ENCODE results near the gene TPD52L2. TPM values are rescaled to one million over a fixed set of nuclear protein-coding genes. Genes with fewer than 3 reads are reported as not detected.

The TPD52L2 gene
- total RNA-seq, 1 experiment from 2014 or later, result 105 TPM

DNA sequence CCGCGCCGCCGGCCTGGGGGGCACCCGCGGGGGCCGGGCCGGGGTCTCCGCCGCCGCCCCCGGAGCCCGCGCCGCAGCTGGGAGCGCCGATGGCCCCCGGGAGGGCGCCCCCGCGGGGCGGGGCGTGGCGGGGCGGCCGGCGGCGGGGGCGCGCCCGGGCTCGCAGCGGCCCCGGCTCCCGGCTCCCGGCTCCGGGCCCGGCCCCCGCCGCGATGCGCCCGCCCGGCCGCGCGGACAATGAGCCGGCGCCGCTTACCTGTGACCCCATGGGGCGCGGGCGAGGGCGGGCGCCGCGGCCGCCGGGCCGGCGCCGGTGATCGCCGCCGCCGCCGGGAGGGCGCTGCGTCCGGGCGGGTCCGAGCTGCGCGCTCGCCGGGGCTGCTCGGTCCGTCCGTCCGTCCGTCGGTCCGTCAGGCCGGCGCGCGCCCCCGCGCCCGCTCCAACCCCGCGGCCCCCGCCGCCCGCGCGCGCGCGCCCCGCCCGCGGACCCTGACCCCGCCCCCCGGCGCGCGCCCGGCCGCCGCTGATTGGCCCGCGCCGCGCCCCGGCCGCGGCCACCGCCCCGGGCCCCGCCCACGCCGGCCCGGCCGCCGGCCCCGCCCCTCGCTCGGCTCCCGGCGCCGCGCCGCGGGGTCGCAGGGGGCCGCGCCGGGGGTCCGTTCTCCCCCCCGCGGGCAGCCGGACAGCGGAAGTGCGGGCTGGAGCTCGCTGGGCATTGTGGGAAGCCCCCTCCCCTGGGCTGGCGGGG lies 34.1 kb upstream of the TPD52L2 start, which contains the start of gene ZBTB46:
TSS of gene ZBTB46 (minus strand) at position 424 of the 748 bp plus-strand sequence. CDS start 40,507 bp downstream, outside the sequence.
- H3K4me1 ChIP-seq, result peaks cover 23% of the 10 kb centered on the region

DNA sequence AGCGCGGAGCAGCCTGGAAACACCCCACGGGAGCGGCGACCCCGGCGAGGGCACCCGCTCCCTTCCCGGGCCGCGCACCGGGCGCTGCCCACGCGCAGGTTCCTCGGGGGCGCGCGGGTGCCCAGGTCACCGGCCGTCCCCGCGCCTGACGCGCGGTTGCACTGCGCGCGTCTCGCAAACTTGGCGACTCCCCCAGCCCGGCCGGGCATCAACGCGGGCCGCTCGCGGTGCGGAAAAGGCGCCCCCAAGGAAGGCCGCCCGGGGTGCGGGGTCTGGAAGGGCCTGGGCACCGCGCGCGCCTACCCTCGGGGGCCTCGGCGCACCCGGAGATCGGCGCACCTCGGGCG lies 33.5 kb upstream of the TPD52L2 start:
- H3K9me3 ChIP-seq (replicated peaks), result no peaks in the 10 kb centered on the region
- no peaks in the 10 kb centered on the region for H3K36me3 ChIP-seq
- no peak for DNase-seq
- no peak overlapping the region for H3K27ac ChIP-seq
- peak overlapping the region; percentile 39 for H3K4me3 ChIP-seq
- peaks cover 25% of the 10 kb centered on the region for H3K4me1 ChIP-seq
- H3K27me3 ChIP-seq, result peaks cover 16% of the 10 kb centered on the region

More for the DNA sequence above, 34.1 kb upstream of the TPD52L2 start, which contains the start of gene ZBTB46:
- peak; percentile 60 to 75 for DNase-seq
- peak within 1 kb of the TSS; percentile 62 for H3K4me3 ChIP-seq
- no peaks in the 10 kb centered on the region for H3K9me3 ChIP-seq (replicated peaks)
- H3K27ac ChIP-seq, result no peak within 1 kb of the TSS
- H3K27me3 ChIP-seq, result peaks cover 16% of the 10 kb centered on the region
- H3K36me3 ChIP-seq, result no peaks in the 10 kb centered on the region

DNA sequence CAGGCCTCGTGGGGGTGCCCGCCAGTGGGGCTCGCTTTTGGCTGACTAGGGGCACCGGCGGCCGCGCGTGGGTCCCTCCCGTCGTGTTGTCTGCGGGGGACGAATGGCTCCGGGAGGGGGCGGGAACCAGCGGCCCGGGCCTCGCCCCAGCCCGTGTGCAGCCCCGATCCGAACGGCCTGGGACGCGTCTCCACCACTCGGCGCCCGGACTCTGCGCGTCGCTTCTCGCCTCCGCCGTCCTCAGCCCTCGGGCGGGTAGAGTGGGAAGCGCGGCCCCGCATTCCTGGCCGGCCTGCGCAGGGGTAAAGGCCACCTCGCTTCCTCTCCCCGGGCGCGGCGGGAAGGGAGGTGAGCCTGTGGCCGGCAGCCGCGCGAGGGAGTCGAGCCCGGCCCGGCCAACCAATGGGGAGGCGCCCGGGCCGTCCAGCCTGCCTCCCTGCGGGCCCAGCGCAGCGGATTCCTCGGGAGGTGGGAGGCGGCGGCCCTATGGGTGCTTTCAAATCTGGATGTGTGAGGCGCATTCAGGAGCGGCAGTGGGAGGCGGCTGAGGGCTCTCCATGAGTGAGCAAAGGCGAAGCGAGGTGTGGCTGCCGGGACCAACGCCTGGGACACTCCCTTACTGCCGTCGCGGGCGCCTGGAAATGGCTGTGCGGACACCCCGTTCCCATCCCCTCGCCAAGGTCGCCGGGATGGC lies 32.9 kb upstream of the TPD52L2 start:
- H3K9me3 ChIP-seq (replicated peaks), result no peaks in the 10 kb centered on the region
- peaks cover 30% of the 10 kb centered on the region for H3K4me1 ChIP-seq
- no peak overlapping the region for H3K4me3 ChIP-seq
- no peak overlapping the region for H3K27ac ChIP-seq
- H3K36me3 ChIP-seq, result no peaks in the 10 kb centered on the region
- DNase-seq, result no peak
- H3K27me3 ChIP-seq, result peaks cover 16% of the 10 kb centered on the region

DNA sequence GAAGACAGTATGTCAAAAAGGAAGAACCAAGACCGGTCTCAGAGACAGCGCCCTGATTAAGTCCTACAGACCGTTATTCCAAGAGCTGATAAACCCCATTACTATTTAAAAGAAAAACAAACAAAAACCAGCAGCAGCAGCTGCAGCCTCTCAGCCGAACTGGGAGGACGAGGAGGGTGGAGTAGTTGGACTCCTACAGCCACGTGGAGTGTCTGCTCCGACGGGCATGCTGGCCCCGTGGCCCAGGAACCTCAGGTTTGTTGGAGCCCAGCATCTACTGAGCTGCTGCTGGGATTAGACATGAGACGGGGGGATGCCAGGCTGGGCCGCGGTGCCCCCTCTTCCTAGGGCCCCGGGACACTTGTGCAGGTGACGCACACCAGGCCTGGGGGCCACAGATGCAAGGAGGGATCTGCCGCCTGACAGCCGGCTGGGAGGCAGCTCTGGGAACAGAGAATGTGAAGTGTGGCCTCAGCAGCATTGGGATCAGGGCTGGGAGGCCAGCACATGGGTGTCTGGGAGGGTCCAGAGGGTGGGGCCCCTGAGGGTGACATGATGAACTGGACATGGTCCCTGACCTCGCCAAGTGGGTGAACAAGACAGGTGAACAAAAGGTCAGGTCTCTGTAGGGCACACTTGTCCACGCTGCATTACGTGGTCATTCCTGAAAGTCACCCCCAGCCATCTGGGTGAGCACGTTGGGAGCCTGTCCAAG lies 31.1 kb upstream of the TPD52L2 start:
- Histone ChIP-seq H3K4me1 (peaks cover 36% of the 10 kb centered on the region), H3K4me3 (no peak overlapping the region), H3K36me3 (no peaks in the 10 kb centered on the region), H3K27ac (no peak overlapping the region; the same call in 1 of the 2 replicates), H3K27me3 (peaks cover 10% of the 10 kb centered on the region), H3K9me3 (replicated peaks) (no peaks in the 10 kb centered on the region)
- DNase-seq, result peak; percentile 70 to 71

DNA sequence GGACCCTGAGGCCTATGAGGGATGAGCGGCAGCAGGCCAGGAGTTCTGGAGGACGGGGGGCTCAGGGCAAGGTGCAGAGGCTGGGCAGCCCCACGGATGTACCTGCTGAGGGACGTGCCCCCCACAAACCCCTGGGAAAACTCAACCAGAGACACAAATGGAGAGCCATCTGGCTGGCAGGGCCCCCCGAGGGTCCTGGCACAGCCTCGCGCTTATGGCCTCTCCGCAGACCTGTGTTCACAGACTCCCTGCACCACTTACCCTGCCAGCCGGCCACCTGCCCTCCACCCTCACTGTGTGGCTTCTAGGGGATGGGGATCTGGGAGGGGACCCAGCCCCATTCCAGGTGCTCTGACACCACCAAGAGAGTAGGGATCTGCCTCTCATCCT lies 30.6 kb upstream of the TPD52L2 start:
- Histone ChIP-seq H3K36me3 (no peaks in the 10 kb centered on the region), H3K4me1 (peaks cover 36% of the 10 kb centered on the region), H3K4me3 (peak overlapping the region; percentile 1; the same call in 1 of the 2 replicates), H3K9me3 (replicated peaks) (no peaks in the 10 kb centered on the region), H3K27me3 (peaks cover 6% of the 10 kb centered on the region), H3K27ac (no peak overlapping the region; the same call in 1 of the 2 replicates)
- no peak for DNase-seq

DNA sequence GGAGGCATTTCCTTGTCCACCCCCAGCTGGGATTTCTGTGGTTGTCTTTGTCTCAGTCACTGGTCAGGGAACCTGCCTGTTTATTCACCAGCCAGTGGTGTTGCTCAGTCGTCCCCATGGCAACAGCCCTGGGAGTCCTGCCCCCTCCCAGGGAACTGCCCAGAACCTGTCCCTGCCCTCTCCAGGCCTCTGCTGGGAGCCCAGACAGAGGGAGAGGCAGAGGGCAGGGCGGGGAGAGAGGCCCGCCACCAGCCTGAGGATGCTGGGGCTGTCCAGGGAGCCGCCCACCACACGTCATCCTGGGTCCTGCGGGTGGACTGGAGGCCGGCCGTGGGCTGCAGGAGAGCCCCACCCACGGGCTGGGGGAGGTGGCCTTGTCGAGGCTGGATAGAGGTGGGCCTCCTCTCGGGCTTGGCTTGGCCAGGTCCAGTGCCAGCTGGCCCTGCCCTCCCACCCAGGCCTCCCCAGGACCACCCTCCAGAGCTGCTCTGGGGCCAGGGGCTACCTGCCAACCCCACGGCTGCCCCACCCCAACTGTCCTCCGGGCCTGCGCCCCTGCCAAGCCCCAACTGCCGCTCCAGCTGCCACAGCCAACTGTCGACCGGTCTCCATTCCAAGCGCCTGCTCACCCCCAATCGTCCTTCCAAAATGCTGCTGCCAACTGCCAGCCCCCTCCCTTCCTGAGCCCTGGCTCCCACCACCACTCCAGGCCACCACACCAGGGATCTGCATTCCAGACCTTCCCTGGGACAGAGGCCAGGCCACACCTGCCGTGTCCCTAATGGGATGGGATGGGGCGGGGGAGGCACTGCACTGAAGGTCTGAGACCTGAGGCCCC lies 29.8 kb upstream of the TPD52L2 start:
- Histone ChIP-seq H3K4me1 (peaks cover 36% of the 10 kb centered on the region), H3K36me3 (no peaks in the 10 kb centered on the region), H3K4me3 (peak overlapping the region; percentile 28), H3K9me3 (replicated peaks) (no peaks in the 10 kb centered on the region), H3K27ac (peak overlapping the region; percentile 36), H3K27me3 (no peaks in the 10 kb centered on the region)
- peak; percentile 99 to 100 for DNase-seq

DNA sequence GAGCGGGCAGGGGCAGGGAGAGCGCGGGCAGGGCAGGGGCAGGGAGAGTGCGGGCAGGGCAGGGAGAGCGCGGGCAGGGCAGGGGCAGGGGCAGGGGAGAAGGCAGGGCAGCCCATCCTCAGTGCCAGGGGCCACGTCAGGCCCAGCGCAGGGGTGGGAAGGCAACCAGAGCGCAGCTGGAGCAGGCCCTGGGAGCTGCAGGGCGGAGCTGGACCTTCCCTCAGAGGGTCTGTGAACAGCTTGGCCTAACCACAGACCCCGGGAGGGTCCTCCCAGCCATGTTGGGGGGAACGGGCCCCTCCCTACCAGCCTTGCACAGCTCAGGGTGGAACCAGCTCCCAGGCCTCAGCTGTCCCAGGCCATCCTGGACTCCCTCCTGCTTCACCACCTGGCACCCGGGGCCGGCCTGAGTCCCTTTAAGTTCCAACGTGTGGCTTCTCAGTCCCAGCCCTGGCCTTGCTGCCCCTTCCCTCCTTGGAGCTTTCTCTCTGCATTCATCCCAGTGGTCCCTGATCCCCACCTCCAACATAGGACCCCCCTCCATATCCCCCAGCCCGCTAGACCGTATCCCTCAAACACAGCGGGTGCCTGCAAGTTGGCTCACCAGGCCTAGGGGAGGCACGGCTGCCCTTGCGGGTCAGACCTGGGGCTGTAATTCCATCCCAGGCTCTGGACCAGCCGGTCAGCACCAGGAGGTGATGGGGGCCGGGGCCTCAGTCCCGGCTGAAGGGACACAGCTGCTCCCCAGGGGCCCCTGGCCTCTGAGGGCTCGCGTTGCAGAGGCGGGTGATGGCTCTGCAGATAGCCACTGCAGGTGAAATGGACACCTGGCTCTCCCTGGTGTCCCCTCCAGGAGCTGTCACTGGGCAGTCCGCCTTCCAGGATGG lies 28.4 kb upstream of the TPD52L2 start:
- H3K4me1 ChIP-seq, result peaks cover 36% of the 10 kb centered on the region
- no peaks in the 10 kb centered on the region for H3K36me3 ChIP-seq
- peak overlapping the region; percentile 8; the same call in 1 of the 2 replicates for H3K27ac ChIP-seq

DNA sequence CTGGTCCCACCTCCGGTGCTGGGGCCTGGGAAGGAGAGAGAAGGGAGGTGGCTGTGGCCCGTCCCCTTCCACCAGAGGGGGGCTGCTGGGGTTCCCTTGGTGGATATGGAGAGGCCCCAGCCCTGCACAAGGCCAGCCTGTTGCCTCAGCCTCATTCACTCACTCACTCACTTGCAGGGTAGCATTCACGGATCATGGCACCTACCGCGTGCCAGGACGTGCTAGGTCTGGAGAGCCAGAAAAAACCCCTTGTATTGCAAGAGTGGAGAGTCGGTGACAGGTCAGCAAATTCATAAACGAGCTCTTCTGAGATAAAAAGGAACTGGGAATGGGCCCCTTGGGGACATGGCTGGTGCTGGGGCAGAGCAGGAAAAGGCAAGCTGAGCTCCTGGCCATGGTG lies 27.6 kb upstream of the TPD52L2 start:
- Histone ChIP-seq H3K27ac (no peak overlapping the region), H3K9me3 (replicated peaks) (no peaks in the 10 kb centered on the region), H3K4me1 (peaks cover 36% of the 10 kb centered on the region), H3K4me3 (no peak overlapping the region), H3K36me3 (no peaks in the 10 kb centered on the region), H3K27me3 (no peaks in the 10 kb centered on the region)
- no peak for DNase-seq

More for the DNA sequence above, 28.4 kb upstream of the TPD52L2 start:
- H3K27me3 ChIP-seq, result no peaks in the 10 kb centered on the region
- peak; percentile 97 for DNase-seq
- H3K4me3 ChIP-seq, result no peak overlapping the region
- H3K9me3 ChIP-seq (replicated peaks), result no peaks in the 10 kb centered on the region

DNA sequence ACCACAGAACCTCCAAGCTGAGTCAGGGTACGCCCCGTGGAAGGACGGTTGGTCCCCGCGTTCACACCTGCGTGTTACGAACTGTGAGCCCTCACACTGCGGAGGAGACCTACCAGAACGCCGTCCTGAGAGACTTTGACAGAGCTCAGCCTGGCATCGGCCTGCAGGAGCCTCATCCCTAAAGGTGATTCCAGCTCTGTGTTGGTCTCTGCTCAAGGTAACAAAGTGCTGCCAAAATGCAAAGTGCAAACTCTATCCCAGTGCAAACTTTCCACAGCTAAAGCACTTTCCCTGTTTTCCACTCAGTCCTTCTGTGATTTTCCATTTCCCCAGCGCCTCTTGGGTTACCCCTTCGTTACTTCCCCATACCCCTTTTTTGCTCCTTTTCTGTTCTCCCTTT lies 25.4 kb upstream of the TPD52L2 start:
- DNase-seq, result no peak
- H3K27me3 ChIP-seq, result no peaks in the 10 kb centered on the region
- H3K4me3 ChIP-seq, result no peak overlapping the region
- H3K4me1 ChIP-seq, result peaks cover 18% of the 10 kb centered on the region
- no peak overlapping the region for H3K27ac ChIP-seq
- no peaks in the 10 kb centered on the region for H3K9me3 ChIP-seq (replicated peaks)
- H3K36me3 ChIP-seq, result no peaks in the 10 kb centered on the region

DNA sequence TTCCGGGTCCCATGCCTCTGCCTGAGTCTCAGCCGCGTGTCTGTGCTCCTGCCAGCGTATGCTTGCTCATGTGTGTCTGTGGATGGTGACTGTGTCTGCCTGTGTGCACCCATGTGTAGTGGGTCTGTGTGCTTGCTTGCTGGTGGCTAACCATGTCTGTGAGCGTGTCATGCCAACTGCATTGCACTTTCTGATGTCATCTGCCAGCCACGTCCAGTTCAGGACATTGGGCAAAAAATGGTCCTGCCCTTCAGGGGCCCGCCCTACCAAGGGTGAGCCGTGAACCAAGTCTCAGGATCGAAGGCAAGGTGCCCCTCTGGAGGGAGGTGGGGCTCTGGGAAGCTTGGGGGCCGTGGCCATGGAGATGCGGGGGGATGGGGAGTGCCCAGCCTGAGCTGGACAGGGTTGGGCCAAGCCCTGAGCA lies 24.7 kb upstream of the TPD52L2 start:
- no peak overlapping the region for H3K27ac ChIP-seq
- H3K36me3 ChIP-seq, result no peaks in the 10 kb centered on the region
- DNase-seq, result no peak
- H3K4me3 ChIP-seq, result no peak overlapping the region
- no peaks in the 10 kb centered on the region for H3K9me3 ChIP-seq (replicated peaks)
- H3K27me3 ChIP-seq, result no peaks in the 10 kb centered on the region
- peaks cover 15% of the 10 kb centered on the region for H3K4me1 ChIP-seq

DNA sequence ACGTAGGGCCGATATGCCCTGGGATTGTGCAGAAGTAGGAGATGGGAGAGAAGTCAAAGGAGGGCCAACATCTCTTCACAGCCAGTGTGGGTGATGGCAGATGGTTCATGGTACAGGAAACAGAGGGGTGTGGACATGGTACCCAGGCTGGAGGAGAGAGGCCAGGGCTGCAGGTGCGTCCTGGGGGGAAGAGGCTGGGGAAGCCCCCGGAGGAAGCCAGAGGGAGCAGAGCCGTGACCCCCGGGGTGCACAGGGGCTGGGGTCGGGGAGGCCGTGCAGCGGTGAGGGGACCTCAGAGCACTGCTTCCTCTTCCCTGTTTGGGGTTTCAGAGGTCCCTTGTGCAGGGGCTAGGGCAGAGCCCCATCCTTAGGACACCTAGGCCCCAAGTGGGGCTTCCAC lies 22.8 kb upstream of the TPD52L2 start:
- no peaks in the 10 kb centered on the region for H3K36me3 ChIP-seq
- peaks cover 16% of the 10 kb centered on the region for H3K4me1 ChIP-seq

DNA sequence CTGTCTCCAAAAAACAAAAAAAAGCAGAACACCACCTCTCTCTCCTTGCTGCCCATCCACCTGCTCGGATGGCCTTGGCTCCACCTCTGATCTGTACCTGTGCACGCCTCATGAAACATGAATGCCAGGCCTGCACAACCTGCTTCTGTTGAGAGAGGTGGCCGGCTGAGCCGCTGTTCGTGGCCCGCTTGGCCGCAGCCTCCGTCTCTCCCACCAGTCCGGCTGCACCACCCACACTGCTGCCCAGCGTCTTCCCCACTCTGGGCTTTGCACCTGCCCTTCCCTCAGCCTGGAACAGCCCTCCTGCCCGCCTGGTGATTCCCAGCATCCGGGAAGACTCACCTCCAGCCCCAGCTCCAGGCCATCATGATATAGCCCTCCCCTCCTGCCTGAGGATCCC lies 21.8 kb upstream of the TPD52L2 start:
- Histone ChIP-seq H3K27ac (no peak overlapping the region), H3K4me1 (peaks cover 21% of the 10 kb centered on the region), H3K9me3 (replicated peaks) (no peaks in the 10 kb centered on the region), H3K36me3 (no peaks in the 10 kb centered on the region), H3K4me3 (no peak overlapping the region), H3K27me3 (no peaks in the 10 kb centered on the region)
- no peak for DNase-seq

More for the DNA sequence above, 22.8 kb upstream of the TPD52L2 start:
- H3K27ac ChIP-seq, result no peak overlapping the region
- no peaks in the 10 kb centered on the region for H3K27me3 ChIP-seq
- no peak overlapping the region for H3K4me3 ChIP-seq
- no peaks in the 10 kb centered on the region for H3K9me3 ChIP-seq (replicated peaks)
- no peak for DNase-seq

DNA sequence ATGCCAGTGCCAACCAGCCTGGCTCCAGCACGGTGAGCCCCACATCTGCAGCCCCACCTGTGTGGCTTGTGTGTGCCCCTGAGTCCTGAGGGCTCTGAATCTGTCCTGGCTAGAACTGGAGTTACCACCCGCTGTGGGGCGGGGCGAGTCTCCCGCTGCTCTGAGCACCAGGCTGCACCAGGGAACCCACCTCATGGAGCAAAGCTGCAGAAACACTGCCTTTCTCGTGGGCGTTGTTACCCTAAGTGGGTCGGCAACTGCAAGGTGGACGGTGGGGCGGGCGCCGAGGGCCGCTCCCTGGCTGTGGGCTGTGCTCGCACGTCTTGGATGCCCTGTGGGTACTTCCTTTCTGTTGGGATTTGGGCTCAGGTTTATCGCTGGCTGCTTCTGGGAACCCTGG lies 21.3 kb upstream of the TPD52L2 start:
- H3K4me1 ChIP-seq, result peaks cover 22% of the 10 kb centered on the region
- H3K27me3 ChIP-seq, result no peaks in the 10 kb centered on the region
- DNase-seq, result no peak
- H3K36me3 ChIP-seq, result no peaks in the 10 kb centered on the region
- no peak overlapping the region for H3K4me3 ChIP-seq
- H3K27ac ChIP-seq, result no peak overlapping the region
- no peaks in the 10 kb centered on the region for H3K9me3 ChIP-seq (replicated peaks)

All from SJCRH30 (cell line).